CD4-positive, alpha-beta T cell treated with Interleukin-15 for 1 hour (primary cell): ENCODE measurements around the gene BTBD7.
"Not testable (repeated sequence)": the region's sequence is repeated elsewhere in the genome, so short reads cannot be mapped to it uniquely, and the experiment has no call there.

Experiments used
- DNase-seq: peaks from one replicate; pipeline ENCODE4 v3.0.0-alpha.2; 2020

Gene BTBD7

GRCh38 chr14:93332853-93333630 lies at the start of gene BTBD7:
BTBD7 (minus strand) TSS chr14:93333036; CDS start chr14:93296051, 36,985 bp downstream.
- DNase-seq, result peak; percentile 95

GRCh38 chr14:93381644-93382043 lies 48.8 kb upstream of the BTBD7 start:
- no peak for DNase-seq

- no peak for DNase-seq
These were observed 47.0 kb upstream of the BTBD7 start for GRCh38 chr14:93379831-93380230.

- DNase-seq, result peak; percentile 70
These were observed 42.9 kb upstream of the BTBD7 start for GRCh38 chr14:93375673-93376156.

- DNase-seq, result peak; percentile 24
These were observed 37.0 kb upstream of the BTBD7 start for GRCh38 chr14:93369713-93370266.

GRCh38 chr14:93368996-93369712 lies 36.3 kb upstream of the BTBD7 start:
- no peak for DNase-seq

- not testable (repeated sequence) for DNase-seq
These were observed 22.0 kb upstream of the BTBD7 start for GRCh38 chr14:93354873-93355272.

- no peak for DNase-seq
These were observed 15.5 kb upstream of the BTBD7 start for GRCh38 chr14:93348292-93348691.

- no peak for DNase-seq
These were observed 15.0 kb upstream of the BTBD7 start for GRCh38 chr14:93347850-93348249.

GRCh38 chr14:93346926-93347721 lies 14.3 kb upstream of the BTBD7 start, which contains the start of gene COX8C:
COX8C (plus strand) TSS chr14:93347182; CDS start chr14:93347269, 87 bp downstream.
- DNase-seq, result no peak

GRCh38 chr14:93343797-93344196 lies 11.0 kb upstream of the BTBD7 start:
- DNase-seq, result no peak

GRCh38 chr14:93343266-93343665 lies 10.4 kb upstream of the BTBD7 start:
- no peak for DNase-seq

- DNase-seq, result no peak
These were observed 5.0 kb upstream of the BTBD7 start for GRCh38 chr14:93337884-93338283.

- DNase-seq, result no peak
These were observed 4.4 kb upstream of the BTBD7 start for GRCh38 chr14:93337143-93337753.

- DNase-seq, result no peak
These were observed 831 bp upstream of the BTBD7 start for GRCh38 chr14:93333631-93334103.

- DNase-seq, result peak; percentile 50
These were observed 411 bp downstream of the BTBD7 start for GRCh38 chr14:93332397-93332852.

GRCh38 chr14:93331728-93332396 lies 974 bp downstream of the BTBD7 start:
- DNase-seq, result no peak

- DNase-seq, result no peak
These were observed 1.7 kb downstream of the BTBD7 start for GRCh38 chr14:93331002-93331727.

- no peak for DNase-seq
These were observed 2.2 kb downstream of the BTBD7 start for GRCh38 chr14:93330609-93331000.

- no peak for DNase-seq
These were observed 2.7 kb downstream of the BTBD7 start for GRCh38 chr14:93329965-93330608.
